ENCODE data around the gene E2F7. TPM values are rescaled to one million over a fixed set of nuclear protein-coding genes. Genes with fewer than 3 reads are reported as not detected.

The E2F7 gene
- total and polyA plus RNA-seq, 2 of the 13 experiments (the other 11 are each of a cell fraction or from before 2014, with no cell fraction given): 1.7 to 7.3 TPM

- TF ChIP-seq ZNF253 (CRISPR knock-in tag; IDR thresholded peaks at IDR 0.05; ENCODE audit: borderline replicate concordance) (no peak; the same call in 1 of the 2 replicates), ZFP36 (IDR thresholded peaks at IDR 0.05; ENCODE audit: borderline replicate concordance, low read depth, low read length, partially characterized antibody) (no peak), REXO4 (CRISPR knock-in tag; IDR thresholded peaks at IDR 0.05; ENCODE audit: borderline replicate concordance) (no peak), ELF4 (CRISPR knock-in tag; IDR thresholded peaks at IDR 0.05; ENCODE audit: borderline replicate concordance) (no peak), ZSCAN21 (CRISPR knock-in tag; IDR thresholded peaks at IDR 0.05; ENCODE audit: borderline replicate concordance) (peak; percentile 47; the same call in 1 of the 2 replicates), KDM3A (CRISPR knock-in tag; IDR thresholded peaks at IDR 0.05; ENCODE audit: low read depth) (no peak), CCDC6 (CRISPR knock-in tag; IDR thresholded peaks at IDR 0.05) (no peak), TMF1 (CRISPR knock-in tag; IDR thresholded peaks at IDR 0.05; ENCODE audit: low read depth) (peak; percentile 45; the same call in 1 of the 2 replicates), ZNF33A (CRISPR knock-in tag; IDR thresholded peaks at IDR 0.05; ENCODE audit: borderline replicate concordance) (no peak), ZNF326 (CRISPR knock-in tag; IDR thresholded peaks at IDR 0.05; ENCODE audit: borderline replicate concordance) (no peak), NFATC3 (CRISPR knock-in tag; IDR thresholded peaks at IDR 0.05) (0 out of 2 replicates have a peak, but pooled peaks have one; percentile 36), RAD51 (IDR thresholded peaks at IDR 0.05; ENCODE audit: borderline replicate concordance) (no peak), ZSCAN30 (CRISPR knock-in tag; IDR thresholded peaks at IDR 0.05) (no peak), ZBTB7A (CRISPR knock-in tag; IDR thresholded peaks at IDR 0.05) (no peak), EZH2 (conservative IDR thresholded peaks at IDR 0.05; ENCODE audit: low read depth, low read length) (no peak), RXRB (CRISPR knock-in tag; IDR thresholded peaks at IDR 0.05; ENCODE audit: borderline replicate concordance) (no peak), SIX1 (CRISPR knock-in tag; IDR thresholded peaks at IDR 0.05; ENCODE audit: borderline replicate concordance) (no peak), ZNF543 (CRISPR knock-in tag; IDR thresholded peaks at IDR 0.05) (no peak; the same call in 1 of the 2 replicates), ZNF251 (CRISPR knock-in tag; IDR thresholded peaks at IDR 0.05) (no peak)
- TF ChIP-seq, protein P1, sequence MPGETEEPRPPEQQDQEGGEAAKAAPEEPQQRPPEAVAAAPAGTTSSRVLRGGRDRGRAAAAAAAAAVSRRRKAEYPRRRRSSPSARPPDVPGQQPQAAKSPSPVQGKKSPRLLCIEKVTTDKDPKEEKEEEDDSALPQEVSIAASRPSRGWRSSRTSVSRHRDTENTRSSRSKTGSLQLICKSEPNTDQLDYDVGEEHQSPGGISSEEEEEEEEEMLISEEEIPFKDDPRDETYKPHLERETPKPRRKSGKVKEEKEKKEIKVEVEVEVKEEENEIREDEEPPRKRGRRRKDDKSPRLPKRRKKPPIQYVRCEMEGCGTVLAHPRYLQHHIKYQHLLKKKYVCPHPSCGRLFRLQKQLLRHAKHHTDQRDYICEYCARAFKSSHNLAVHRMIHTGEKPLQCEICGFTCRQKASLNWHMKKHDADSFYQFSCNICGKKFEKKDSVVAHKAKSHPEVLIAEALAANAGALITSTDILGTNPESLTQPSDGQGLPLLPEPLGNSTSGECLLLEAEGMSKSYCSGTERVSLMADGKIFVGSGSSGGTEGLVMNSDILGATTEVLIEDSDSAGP (CRISPR knock-in tag; IDR thresholded peaks at IDR 0.05; ENCODE audit: borderline replicate concordance): peak; percentile 73; the same call in 1 of the 2 replicates
- TF ChIP-seq, protein P2, sequence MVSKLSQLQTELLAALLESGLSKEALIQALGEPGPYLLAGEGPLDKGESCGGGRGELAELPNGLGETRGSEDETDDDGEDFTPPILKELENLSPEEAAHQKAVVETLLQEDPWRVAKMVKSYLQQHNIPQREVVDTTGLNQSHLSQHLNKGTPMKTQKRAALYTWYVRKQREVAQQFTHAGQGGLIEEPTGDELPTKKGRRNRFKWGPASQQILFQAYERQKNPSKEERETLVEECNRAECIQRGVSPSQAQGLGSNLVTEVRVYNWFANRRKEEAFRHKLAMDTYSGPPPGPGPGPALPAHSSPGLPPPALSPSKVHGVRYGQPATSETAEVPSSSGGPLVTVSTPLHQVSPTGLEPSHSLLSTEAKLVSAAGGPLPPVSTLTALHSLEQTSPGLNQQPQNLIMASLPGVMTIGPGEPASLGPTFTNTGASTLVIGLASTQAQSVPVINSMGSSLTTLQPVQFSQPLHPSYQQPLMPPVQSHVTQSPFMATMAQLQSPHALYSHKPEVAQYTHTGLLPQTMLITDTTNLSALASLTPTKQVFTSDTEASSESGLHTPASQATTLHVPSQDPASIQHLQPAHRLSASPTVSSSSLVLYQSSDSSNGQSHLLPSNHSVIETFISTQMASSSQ (IDR thresholded peaks at IDR 0.05; ENCODE audit: low read depth): no peak
- TF ChIP-seq, protein P2 (CRISPR knock-in tag; IDR thresholded peaks at IDR 0.05; ENCODE audit: borderline replicate concordance): no peak; the same call in 1 of the 2 replicates
Measured at GRCh38 chr12:77065361-77066204, at the start of gene E2F7 (continued).
